ENCODE measurements around the gene TACC2.

The TACC2 gene

GRCh38 chr10:122173766-122174435 is 184.9 kb downstream of the TACC2 start:
- no peaks in the 10 kb centered on the region; the same call in none of the 2 replicates for H3K27me3 ChIP-seq (replicated peaks; ENCODE audit: control insufficient read depth, insufficient read depth, low read length)
- no peak for DNase-seq (ENCODE audit: extremely low read depth, insufficient read length)
- TF ChIP-seq CTCF (IDR thresholded peaks at IDR 0.05; ENCODE audit: insufficient read depth, low read length, poor library complexity, severe bottlenecking) = no peak

DNA sequence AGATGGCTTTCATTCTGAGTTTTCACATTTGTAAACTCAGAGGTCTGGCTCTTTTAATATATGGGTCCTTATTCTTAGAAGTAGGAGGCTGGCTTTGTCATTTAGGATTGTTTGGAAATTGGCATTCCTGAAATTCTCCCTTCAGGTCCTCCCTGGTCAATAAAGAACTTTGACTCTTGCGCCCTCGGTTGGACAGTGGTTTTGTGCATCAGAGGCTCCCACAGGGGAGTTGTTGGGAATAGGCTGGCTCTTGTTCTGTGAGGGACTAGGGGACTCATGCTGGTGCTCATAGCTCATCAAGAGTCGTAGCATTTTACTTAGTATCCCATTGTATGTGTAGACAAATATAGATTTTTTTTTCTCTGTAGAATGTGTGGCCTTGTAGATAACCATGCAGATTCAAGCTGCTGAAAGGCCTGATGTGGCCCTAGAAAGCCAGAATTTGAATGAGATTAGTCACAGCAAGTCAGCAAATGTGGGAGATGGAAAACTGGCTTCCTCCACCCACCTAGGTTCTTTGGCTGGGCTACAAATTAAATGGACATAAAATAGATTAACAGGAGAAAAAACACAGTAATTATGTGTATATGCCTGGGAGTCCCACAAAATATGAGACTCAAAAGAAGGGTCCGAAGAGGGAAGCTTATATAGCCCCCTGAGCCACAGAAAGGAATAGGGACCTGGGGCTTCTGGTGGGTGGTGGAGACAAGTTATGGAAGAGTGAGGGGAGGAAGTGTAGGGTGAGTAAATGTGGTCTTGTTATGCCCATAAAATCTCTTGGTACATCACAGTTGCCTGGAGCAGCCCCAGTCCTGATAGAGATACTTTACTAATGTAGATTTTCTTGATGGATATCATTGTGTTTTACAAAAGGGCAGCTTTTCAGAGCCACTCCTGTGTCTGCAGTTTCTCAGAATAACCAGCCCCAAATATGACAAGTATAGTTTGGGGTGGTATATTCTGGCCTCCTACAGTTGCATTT is 187.6 kb downstream of the TACC2 start:
- H3K4me3 ChIP-seq (replicated peaks; ENCODE audit: low read depth, low read length) = no peak overlapping the region

More at GRCh38 chr10:122173766-122174435, 184.9 kb downstream of the TACC2 start:
- Histone ChIP-seq H3K4me3 (replicated peaks; ENCODE audit: low read depth, low read length) (no peak overlapping the region), H3K36me3 (ENCODE audit: control insufficient read depth, insufficient read depth, low read length) (no peaks in the 10 kb centered on the region)

DNA sequence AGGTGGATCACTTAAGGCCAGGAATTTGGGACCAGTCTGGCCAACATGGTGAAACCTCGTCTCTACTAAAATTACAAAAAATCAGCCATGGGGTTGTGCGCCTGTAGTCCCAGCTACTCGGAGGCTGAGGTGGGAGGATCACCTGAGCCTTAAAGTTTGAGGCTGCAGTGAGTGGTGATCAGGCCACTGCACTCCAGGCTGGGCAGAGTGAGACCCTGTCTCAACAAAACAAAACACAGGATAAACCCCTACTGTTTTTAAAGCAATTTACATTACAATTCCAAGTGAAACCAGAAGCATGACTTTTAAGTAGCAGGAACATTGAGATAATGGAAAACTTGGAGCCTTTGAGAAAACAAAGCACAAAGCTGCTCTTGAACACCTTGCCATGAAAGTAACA is 189.7 kb downstream of the TACC2 start:
- no peak for TF ChIP-seq CTCF (IDR thresholded peaks at IDR 0.05; ENCODE audit: insufficient read depth, low read length, poor library complexity, severe bottlenecking)
- no peak for DNase-seq (ENCODE audit: extremely low read depth, insufficient read length)
- H3K4me3 ChIP-seq (replicated peaks; ENCODE audit: low read depth, low read length) = no peak overlapping the region
- no peaks in the 10 kb centered on the region; the same call in 1 of the 2 replicates for H3K27me3 ChIP-seq (replicated peaks; ENCODE audit: control insufficient read depth, insufficient read depth, low read length)
- no peaks in the 10 kb centered on the region for H3K36me3 ChIP-seq (ENCODE audit: control insufficient read depth, insufficient read depth, low read length)

More for the DNA sequence above, 187.6 kb downstream of the TACC2 start:
- Histone ChIP-seq H3K36me3 (ENCODE audit: control insufficient read depth, insufficient read depth, low read length) (no peaks in the 10 kb centered on the region), H3K27me3 (replicated peaks; ENCODE audit: control insufficient read depth, insufficient read depth, low read length) (no peaks in the 10 kb centered on the region; the same call in 1 of the 2 replicates)
- DNase-seq (ENCODE audit: extremely low read depth, insufficient read length) = no peak
- TF ChIP-seq CTCF (IDR thresholded peaks at IDR 0.05; ENCODE audit: insufficient read depth, low read length, poor library complexity, severe bottlenecking) = no peak

DNA sequence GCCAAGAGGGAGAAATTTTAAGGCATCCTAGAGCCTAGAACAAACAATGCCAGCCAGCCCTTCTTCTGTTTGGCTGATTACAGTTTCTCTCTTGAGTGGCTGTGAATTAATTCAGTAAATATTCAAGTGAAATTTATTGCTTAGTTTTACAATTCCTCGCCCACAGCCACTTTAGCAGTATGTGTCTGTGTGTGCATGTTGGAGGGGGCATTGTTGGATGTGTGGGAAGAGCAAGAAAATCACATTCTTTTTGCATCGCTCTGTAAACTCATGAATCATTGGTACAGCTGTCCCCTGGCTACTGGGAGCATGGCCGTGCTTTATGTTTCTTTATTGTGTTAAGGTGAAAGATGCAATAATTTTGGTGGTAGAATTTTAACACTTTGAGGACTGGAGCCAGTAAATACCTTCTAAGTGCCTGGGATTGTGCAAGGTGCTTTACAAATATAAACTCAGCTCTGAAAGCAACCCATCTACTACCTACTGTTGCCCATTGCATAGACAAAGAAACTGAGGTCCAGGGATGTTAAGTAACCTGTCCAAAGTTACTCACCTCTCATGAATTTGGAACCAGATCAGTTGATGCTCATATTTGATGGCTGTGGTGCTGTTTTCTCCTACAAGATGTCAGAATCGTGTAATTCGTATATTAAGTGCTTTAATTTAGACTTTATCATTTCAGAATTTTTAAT is 192.2 kb downstream of the TACC2 start:
- TF ChIP-seq CTCF (IDR thresholded peaks at IDR 0.05; ENCODE audit: insufficient read depth, low read length, poor library complexity, severe bottlenecking) = no peak
- no peaks in the 10 kb centered on the region; the same call in 1 of the 2 replicates for H3K27me3 ChIP-seq (replicated peaks; ENCODE audit: control insufficient read depth, insufficient read depth, low read length)
- no peak for DNase-seq (ENCODE audit: extremely low read depth, insufficient read length)
- no peaks in the 10 kb centered on the region for H3K36me3 ChIP-seq (ENCODE audit: control insufficient read depth, insufficient read depth, low read length)
- no peak overlapping the region for H3K4me3 ChIP-seq (replicated peaks; ENCODE audit: low read depth, low read length)

DNA sequence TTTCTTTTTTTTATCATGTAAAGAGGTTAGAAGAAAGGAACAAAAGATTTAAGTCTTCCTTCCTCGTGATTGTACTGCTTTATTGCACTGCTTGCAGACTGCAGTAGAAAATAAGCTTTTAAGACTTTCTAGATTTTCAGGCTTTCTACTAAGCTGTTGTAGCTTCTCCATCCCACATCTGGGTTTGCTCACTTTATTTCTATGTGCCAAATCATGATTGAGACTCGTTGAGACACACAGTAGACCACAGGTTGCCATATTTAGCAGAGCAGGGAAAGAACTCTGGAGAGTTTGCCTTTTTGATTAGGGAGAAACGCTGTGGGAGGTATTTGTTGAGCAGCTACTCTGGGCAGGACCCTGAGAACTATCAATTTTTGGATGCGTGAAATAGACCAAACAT is 192.9 kb downstream of the TACC2 start:
- no peak for TF ChIP-seq CTCF (IDR thresholded peaks at IDR 0.05; ENCODE audit: insufficient read depth, low read length, poor library complexity, severe bottlenecking)
- Histone ChIP-seq H3K27me3 (replicated peaks; ENCODE audit: control insufficient read depth, insufficient read depth, low read length) (no peaks in the 10 kb centered on the region; the same call in 1 of the 2 replicates), H3K36me3 (ENCODE audit: control insufficient read depth, insufficient read depth, low read length) (no peaks in the 10 kb centered on the region), H3K4me3 (replicated peaks; ENCODE audit: low read depth, low read length) (no peak overlapping the region)
- no peak for DNase-seq (ENCODE audit: extremely low read depth, insufficient read length)
